Inflammatory macrophage (primary cell): ENCODE data around the gene SERTAD1.
A peak's percentile ranks its signal among the peaks of the same experiment; 100 is the strongest.

Source experiments
- DNase-seq, 2 donors: peaks; one replicate each; pipeline ENCODE4 v3.0.0-alpha.2; 2020 to 2022

SERTAD1 gene

GRCh38 chr19:40400559-40400958 is 25.2 kb downstream of the SERTAD1 start:
- DNase-seq = no peak

DNA sequence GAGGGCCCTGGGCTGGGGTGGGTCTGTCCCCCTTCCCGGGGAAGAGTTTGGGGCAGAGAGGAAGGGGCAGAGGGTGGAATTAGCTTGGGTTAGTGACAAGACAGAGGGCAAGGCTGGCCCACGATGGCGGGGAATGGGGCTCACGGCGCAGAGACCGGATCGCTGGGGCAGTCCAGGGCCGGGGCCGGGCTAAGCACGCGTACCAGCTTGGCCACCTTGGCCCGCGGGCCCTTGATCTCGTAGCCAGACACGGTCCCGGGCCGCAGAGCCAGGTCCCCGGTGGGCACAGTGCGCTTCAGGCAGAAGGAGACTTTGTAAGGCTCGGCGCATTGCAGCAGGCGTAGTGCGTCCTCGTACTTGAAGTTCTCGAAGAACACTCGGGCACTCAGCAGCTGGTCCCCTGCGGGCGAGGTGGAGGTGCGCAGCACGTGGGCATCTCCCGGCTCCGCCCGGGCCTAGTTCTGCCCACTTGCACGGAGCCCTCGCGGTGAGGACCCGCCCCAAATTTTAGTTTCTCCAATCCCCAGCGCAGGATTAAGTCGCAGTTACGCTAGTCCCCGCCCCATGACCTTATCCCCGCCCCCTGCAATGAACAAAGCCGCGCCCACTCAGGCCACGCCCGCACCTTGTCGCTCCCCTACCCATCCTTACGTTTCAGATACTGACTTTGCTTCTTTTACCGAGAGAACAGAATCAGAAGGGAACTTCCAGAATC is 27.2 kb downstream of the SERTAD1 start:
- DNase-seq = peak; percentile 38 to 68

DNA sequence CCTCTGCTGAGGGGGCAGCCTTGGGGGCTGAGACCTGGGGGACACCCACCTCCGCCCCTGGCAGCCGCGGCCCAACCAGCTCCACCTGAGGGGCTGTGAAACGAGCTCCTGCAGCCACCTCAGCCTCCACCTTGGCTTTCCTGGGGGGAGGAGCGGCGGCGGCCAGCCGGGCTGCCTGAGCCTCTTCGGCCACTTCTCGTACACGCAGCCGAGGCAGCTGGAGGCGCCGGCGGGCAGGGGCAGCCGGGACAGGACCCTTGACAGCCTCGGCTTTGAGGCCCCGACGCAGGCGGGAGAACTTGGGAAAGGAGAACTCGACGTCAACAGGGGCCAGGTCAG is 28.3 kb downstream of the SERTAD1 start:
- DNase-seq = no peak

DNA sequence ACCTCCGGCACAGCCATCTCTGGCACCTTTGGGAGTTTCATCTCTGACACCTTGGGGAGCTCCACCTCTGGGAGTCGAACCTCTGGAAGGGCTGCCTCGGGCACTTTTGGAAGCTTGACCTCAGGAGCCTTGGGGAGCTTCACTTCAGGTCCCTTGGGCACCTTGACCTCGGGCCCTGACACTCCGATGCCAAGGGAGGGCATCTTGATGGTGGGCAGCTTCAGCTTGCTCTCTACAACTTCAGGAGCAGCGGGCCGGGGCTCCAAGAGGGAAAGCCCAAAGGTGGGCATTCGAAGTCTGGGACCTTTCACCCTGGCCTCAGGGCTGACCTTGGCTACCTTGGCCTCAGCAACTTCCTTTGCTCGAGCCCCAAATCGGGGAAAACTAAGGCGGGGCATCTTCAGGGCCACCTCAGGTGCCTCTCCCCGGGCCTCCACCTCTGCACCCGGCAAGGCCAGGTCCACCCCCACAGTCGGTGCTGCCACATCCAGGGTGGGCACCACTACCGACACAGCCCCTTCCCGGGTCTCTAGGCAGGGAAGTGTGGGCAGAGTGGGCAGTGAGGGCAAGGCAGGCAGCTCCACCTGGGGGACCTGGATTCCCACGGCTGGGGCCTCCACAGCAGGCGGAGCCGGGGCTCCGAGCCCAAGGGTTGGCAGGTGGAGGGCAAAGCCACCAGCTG is 28.8 kb downstream of the SERTAD1 start:
- DNase-seq = no peak

DNA sequence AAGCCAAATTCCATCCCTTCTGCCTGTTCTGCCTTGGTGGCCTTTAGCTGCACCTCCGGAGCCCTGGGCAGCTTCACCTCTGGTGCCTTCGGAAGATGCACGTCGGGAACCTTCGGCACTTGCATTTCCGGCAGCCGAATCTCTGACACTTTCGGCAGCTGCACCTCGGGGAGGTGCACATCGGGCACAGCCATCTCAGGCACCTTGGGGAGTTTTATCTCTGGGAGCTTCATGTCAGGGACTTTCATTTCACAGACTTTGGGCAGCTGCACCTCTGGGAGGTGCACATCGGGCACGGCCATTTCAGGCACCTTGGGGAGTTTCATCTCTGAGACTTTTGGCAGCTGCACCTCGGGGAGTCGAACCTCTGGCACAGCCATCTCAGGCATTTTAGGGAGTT is 29.8 kb downstream of the SERTAD1 start:
- DNase-seq = no peak

DNA sequence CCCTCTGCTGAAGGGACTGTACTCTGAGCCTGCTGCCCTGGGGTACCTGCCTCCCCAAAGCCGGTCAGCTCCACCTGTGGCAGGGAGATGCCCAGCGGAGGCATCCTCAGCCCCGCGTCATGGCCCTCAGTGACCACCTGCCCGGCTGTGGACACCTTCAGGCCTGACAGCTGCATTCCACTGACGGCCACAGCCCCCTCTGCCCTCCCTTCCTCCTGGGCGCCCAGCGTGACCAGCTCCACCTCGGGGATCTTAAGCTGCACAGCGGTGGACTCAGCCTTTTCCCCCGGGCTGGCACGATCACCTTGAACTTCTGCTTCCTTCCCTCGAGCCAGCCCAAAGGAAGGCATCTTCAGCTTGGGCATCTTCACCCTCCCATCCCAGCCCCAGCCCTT is 31.0 kb downstream of the SERTAD1 start:
- no peak for DNase-seq

- DNase-seq = no peak
Measured at GRCh38 chr19:40393894-40394815, 31.6 kb downstream of the SERTAD1 start.

GRCh38 chr19:40392894-40393517 is 32.8 kb downstream of the SERTAD1 start:
- DNase-seq = no peak

GRCh38 chr19:40392123-40392522 is 33.7 kb downstream of the SERTAD1 start:
- DNase-seq = no peak

GRCh38 chr19:40390084-40390742 is 35.6 kb downstream of the SERTAD1 start, which contains the start of gene HIPK4:
TSS of gene HIPK4 (minus strand) at chr19:40390181. CDS start at chr19:40389902, 279 bp downstream.
- no peak for DNase-seq

GRCh38 chr19:40389404-40390083 is 36.2 kb downstream of the SERTAD1 start:
- no peak for DNase-seq

DNA sequence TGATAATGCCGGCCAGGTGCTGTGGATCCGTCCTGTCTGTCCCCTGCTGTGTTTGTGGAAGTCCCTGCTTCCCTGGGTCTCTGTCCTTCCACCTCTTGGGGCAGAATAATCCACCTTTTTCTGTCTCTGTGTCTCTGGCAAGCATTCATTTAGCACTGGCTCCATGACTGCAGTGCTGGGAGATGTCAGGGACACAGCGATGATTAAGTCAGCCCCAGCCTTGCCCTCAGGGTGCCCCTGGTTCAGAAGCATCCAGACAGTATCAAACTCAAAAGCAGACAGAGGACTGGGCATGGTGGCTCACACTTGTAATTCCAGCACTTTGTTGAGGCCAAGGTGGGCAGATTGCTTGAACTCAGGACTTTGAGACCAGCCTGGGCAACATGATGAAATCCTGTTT is 37.3 kb downstream of the SERTAD1 start:
- no peak for DNase-seq

- DNase-seq = no peak
Measured at GRCh38 chr19:40387155-40387554, 38.6 kb downstream of the SERTAD1 start.

GRCh38 chr19:40383668-40384248 is 42.0 kb downstream of the SERTAD1 start:
- DNase-seq = no peak

DNA sequence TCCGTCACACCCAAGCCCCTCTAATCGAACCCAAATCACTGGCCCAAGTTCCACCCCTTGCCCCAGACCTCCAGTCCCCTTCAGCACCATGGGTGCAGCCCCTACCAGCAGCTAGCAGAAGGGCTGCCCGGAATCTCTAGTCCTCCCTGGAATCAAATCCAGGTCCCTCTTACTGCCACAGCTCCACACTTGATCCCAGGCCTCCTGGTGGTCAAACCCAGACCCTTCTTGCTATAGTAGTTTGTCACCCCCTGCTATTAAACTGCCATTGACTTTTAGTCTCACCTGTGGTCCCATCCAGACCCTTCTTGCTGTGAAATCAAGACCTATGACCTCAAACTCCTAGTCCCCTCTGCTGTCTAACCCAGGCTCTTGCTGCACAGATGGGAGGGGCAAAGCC is 44.5 kb downstream of the SERTAD1 start:
- DNase-seq = no peak

DNA sequence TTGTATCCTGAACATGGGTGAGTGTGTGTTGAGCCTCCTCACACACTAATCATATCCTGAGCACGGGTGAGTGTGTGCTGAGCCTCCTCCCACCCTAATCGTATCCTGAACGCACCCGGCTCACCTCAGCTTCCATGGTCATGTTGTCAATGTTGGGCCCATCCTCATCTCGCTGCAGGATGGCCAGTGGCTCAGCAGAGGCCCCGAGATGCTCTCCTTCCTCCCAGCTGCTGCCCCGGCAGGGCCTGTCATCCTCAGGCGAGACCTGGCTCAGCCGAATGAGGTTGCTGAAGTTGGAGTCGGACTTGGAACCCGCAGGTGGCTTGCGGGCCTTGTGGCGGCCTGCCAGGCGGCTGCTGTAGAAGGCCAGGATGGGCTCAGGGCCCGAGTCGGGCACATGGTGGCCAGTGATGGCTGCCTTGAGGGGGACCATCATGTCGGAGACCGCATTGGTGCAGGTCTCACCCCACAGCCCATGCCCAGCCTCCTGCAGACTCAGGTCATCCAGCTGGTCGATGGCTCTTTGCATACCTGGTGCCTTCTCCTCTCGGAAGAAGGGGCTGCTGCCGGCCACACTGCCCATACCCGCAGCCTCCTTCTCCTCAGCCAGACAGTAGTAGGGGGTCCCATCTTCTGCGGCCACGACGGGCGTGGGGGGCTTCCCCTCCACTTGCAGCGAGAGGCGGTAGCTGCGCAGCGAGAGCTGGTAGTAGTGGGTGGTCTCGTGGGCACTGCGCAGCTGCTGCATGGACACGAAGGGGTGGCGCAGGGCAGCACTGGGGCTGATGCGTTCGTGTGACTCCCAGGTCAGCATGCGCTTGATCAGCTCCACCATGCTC is 45.4 kb downstream of the SERTAD1 start:
- DNase-seq = no peak

- no peak for DNase-seq
Measured at GRCh38 chr19:40379446-40380198, 46.2 kb downstream of the SERTAD1 start.

DNA sequence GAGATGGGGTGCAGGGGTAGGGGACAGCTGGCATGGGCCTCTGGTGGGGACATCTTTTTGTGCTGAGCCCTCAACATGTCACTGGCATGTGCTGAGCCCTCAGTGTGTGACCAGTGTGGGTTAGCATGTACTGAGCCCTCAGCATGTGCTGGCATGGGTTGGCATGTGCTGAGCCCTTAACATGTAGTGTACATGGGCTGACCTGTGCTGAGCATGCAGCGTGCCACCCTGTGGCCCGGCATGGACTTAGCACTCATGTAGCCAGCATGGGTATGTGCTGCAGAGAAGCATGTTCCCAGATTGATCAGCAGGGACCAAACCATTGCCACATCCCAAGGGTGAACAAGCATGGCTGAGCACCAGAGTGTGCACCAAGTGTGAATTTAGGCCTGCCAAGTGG is 47.3 kb downstream of the SERTAD1 start:
- DNase-seq = no peak

- no peak for DNase-seq
Measured at GRCh38 chr19:40377876-40378385, 47.9 kb downstream of the SERTAD1 start.
